AG08396 (cell line): ENCODE measurements around the gene ZNF37A.
A peak's percentile ranks its signal among the peaks of the same experiment; 100 is the strongest.

ENCODE experiments used
- DNase-seq: peaks from one replicate; pipeline ENCODE4 v3.0.0; 2012; ENCODE audit warnings: low spot score, mixed read lengths

Gene ZNF37A

GRCh38 chr10:38150891-38151463, 56.8 kb downstream of the ZNF37A start:
- DNase-seq = peak; percentile 8

- DNase-seq = no peak
Observed at GRCh38 chr10:38156416-38157269, 62.5 kb downstream of the ZNF37A start.

- DNase-seq = no peak
Observed at GRCh38 chr10:38157270-38157685, 63.1 kb downstream of the ZNF37A start.

GRCh38 chr10:38159004-38159403, 64.9 kb downstream of the ZNF37A start:
- no peak for DNase-seq

GRCh38 chr10:38163617-38164016, 69.5 kb downstream of the ZNF37A start:
- no peak for DNase-seq

GRCh38 chr10:38174336-38174735, 80.2 kb downstream of the ZNF37A start:
- no peak for DNase-seq

GRCh38 chr10:38184477-38184876, 90.3 kb downstream of the ZNF37A start:
- DNase-seq = no peak
